Stimulated activated CD4-positive, alpha-beta T cell treated with anti-CD3 and anti-CD28 coated beads, Interleukin-4, amount 100 ng/mL, for 48 hours (primary cell): ENCODE data around the gene IL21R.
"Not testable (repeated sequence)": the region's sequence is repeated elsewhere in the genome, so short reads cannot be mapped to it uniquely, and the experiment has no call there.

Experiments
- DNase-seq, 2 donors: peaks; one replicate each; pipeline ENCODE4 v3.0.0-alpha.2; 2020; ENCODE audit warnings: low read depth in 2 of 2

The IL21R gene

GRCh38 chr16:27400751-27401620 is 988 bp upstream of the IL21R start:
- no peak for DNase-seq

- no peak for DNase-seq
Measured at GRCh38 chr16:27402569-27402963, 592 bp downstream of the IL21R start.

GRCh38 chr16:27402964-27403600 is 1.1 kb downstream of the IL21R start:
- DNase-seq, result peak in 1 of 2 donors; percentile 37

GRCh38 chr16:27403601-27403992 is 1.6 kb downstream of the IL21R start:
- DNase-seq, result no peak

GRCh38 chr16:27404163-27404823 is 2.3 kb downstream of the IL21R start:
- DNase-seq, result peak in 1 of 2 donors; percentile 38

- peak; percentile 73 to 76 for DNase-seq
Measured at GRCh38 chr16:27405546-27406451, 3.8 kb downstream of the IL21R start.

- no peak for DNase-seq
Measured at GRCh38 chr16:27406511-27407128, 4.6 kb downstream of the IL21R start.

- DNase-seq, result no peak
Measured at GRCh38 chr16:27407133-27407532, 5.2 kb downstream of the IL21R start.

- DNase-seq, result peak in 1 of 2 donors; percentile 45
Measured at GRCh38 chr16:27408012-27408601, 6.1 kb downstream of the IL21R start.

- DNase-seq, result no peak
Measured at GRCh38 chr16:27408602-27409031, 6.6 kb downstream of the IL21R start.

- DNase-seq, result not testable (repeated sequence)
Measured at GRCh38 chr16:27409958-27410357, 8.0 kb downstream of the IL21R start.

GRCh38 chr16:27410761-27411160 is 8.8 kb downstream of the IL21R start:
- no peak for DNase-seq

GRCh38 chr16:27413956-27414355 is 12.0 kb downstream of the IL21R start:
- no peak for DNase-seq

GRCh38 chr16:27414788-27415431 is 12.9 kb downstream of the IL21R start:
- DNase-seq, result no peak

- DNase-seq, result no peak
Measured at GRCh38 chr16:27417047-27417671, 15.2 kb downstream of the IL21R start.

GRCh38 chr16:27421961-27422740 is 20.2 kb downstream of the IL21R start:
- DNase-seq, result no peak

GRCh38 chr16:27424772-27425498 is 23.0 kb downstream of the IL21R start:
- no peak for DNase-seq

GRCh38 chr16:27425961-27426360 is 24.0 kb downstream of the IL21R start:
- DNase-seq, result no peak
